ENCODE data around the gene CDK5RAP1. TPM values are rescaled to one million over a fixed set of nuclear protein-coding genes. Genes with fewer than 3 reads are reported as not detected.

Gene CDK5RAP1
- total RNA-seq, 1 donor from 2014 or later, result 42.0 TPM

DNA sequence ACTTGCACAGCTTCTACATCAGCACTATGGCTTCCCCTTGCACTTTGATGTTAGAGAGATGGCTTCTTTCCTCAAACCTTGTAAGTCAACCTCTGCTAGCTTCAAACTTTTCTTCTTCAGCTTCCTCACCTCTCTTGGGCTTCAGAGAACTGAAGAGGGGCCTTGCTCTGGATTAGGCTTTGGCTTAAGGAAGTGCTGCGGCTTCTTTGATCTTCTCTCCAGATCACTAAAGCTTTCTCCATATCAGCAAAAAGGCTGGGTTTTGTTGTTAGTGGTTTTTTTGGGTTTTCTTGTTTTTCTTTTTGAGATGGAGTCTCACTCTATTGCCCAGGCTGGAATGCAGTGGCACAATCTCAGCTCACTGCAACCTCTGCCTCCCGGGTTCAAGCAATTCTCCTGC lies 24.0 kb downstream of the CDK5RAP1 start:
- Histone ChIP-seq H2AFZ (replicated peaks) (no peak overlapping the region), H3K4me1 (no peaks in the 10 kb centered on the region), H3K27me3 (no peaks in the 10 kb centered on the region), H4K20me1 (ENCODE audit: low read depth) (no peaks in the 10 kb centered on the region), H3K27ac (no peak overlapping the region), H3K36me3 (no peaks in the 10 kb centered on the region), H3K4me3 (no peak overlapping the region), H3K4me2 (no peak overlapping the region), H3K79me2 (ENCODE audit: low read depth) (no peaks in the 10 kb centered on the region), H3F3A (ENCODE audit: low read depth) (no peaks in the 10 kb centered on the region), H3K9ac (no peak overlapping the region), H3K9me3 (ENCODE audit: low read depth) (no peaks in the 10 kb centered on the region)
- no peak overlapping the region for H3K4me3 Mint-ChIP-seq
- H3K27me3 Mint-ChIP-seq (ENCODE audit: insufficient read depth, low read depth), result peaks cover 2% of the 10 kb centered on the region
- no peak for DNase-seq (ENCODE audit: low spot score)
- H3K4me1 Mint-ChIP-seq, result no peaks in the 10 kb centered on the region
- no peaks in the 10 kb centered on the region for H3K9me3 Mint-ChIP-seq
- TF ChIP-seq CTCF (IDR thresholded peaks at IDR 0.05), result no peak
- no peak for TF ChIP-seq EZH2phosphoT487 (IDR thresholded peaks at IDR 0.05)
- TF ChIP-seq EZH2 (IDR thresholded peaks at IDR 0.05), result no peak
- no peak overlapping the region for H3K27ac Mint-ChIP-seq
- H3K36me3 Mint-ChIP-seq, result peaks cover 33% of the 10 kb centered on the region

- no peaks in the 10 kb centered on the region for H3K27me3 ChIP-seq
- Mint-ChIP-seq H3K9me3 (no peaks in the 10 kb centered on the region), H3K27me3 (ENCODE audit: insufficient read depth, low read depth) (peaks cover 2% of the 10 kb centered on the region), H3K27ac (no peak overlapping the region), H3K4me3 (no peak overlapping the region), H3K4me1 (no peaks in the 10 kb centered on the region), H3K36me3 (peaks cover 35% of the 10 kb centered on the region)
- H3K27ac ChIP-seq, result no peak overlapping the region
- no peaks in the 10 kb centered on the region for H3K9me3 ChIP-seq (ENCODE audit: low read depth)
- H3K79me2 ChIP-seq (ENCODE audit: low read depth), result no peaks in the 10 kb centered on the region
- DNase-seq (ENCODE audit: low spot score), result no peak
- H3K4me1 ChIP-seq, result no peaks in the 10 kb centered on the region
- TF ChIP-seq CTCF (IDR thresholded peaks at IDR 0.05), result no peak
- no peak for TF ChIP-seq EZH2 (IDR thresholded peaks at IDR 0.05)
- no peaks in the 10 kb centered on the region for H3F3A ChIP-seq (ENCODE audit: low read depth)
- H3K4me2 ChIP-seq, result no peak overlapping the region
- H2AFZ ChIP-seq (replicated peaks), result no peak overlapping the region
- H3K36me3 ChIP-seq, result no peaks in the 10 kb centered on the region
- H3K4me3 ChIP-seq, result no peak overlapping the region
- H4K20me1 ChIP-seq (ENCODE audit: low read depth), result no peaks in the 10 kb centered on the region
- no peak overlapping the region for H3K9ac ChIP-seq
These were observed 27.3 kb downstream of the CDK5RAP1 start for GRCh38 chr20:33373735-33374605.

GRCh38 chr20:33372993-33373441 lies 28.3 kb downstream of the CDK5RAP1 start:
- H3F3A ChIP-seq (ENCODE audit: low read depth), result no peaks in the 10 kb centered on the region
- DNase-seq (ENCODE audit: low spot score), result no peak
- H3K4me2 ChIP-seq, result no peak overlapping the region
- TF ChIP-seq EZH2 (IDR thresholded peaks at IDR 0.05), result no peak
- no peak overlapping the region for H3K27ac ChIP-seq
- no peak overlapping the region for H3K9ac ChIP-seq
- H3K4me3 Mint-ChIP-seq, result no peak overlapping the region
- H2AFZ ChIP-seq (replicated peaks), result no peak overlapping the region
- no peak overlapping the region for H3K27ac Mint-ChIP-seq
- H3K4me1 Mint-ChIP-seq, result no peaks in the 10 kb centered on the region
- H3K79me2 ChIP-seq (ENCODE audit: low read depth), result no peaks in the 10 kb centered on the region
- H3K9me3 ChIP-seq (ENCODE audit: low read depth), result no peaks in the 10 kb centered on the region
- H3K36me3 Mint-ChIP-seq, result peaks cover 26% of the 10 kb centered on the region
- no peaks in the 10 kb centered on the region for H3K27me3 ChIP-seq
- H4K20me1 ChIP-seq (ENCODE audit: low read depth), result no peaks in the 10 kb centered on the region
- H3K27me3 Mint-ChIP-seq (ENCODE audit: insufficient read depth, low read depth), result no peaks in the 10 kb centered on the region
- H3K4me3 ChIP-seq, result no peak overlapping the region
- H3K36me3 ChIP-seq, result no peaks in the 10 kb centered on the region
- H3K4me1 ChIP-seq, result no peaks in the 10 kb centered on the region
- H3K9me3 Mint-ChIP-seq, result no peaks in the 10 kb centered on the region

GRCh38 chr20:33370291-33370690 lies 31.0 kb downstream of the CDK5RAP1 start:
- H3K36me3 Mint-ChIP-seq, result peaks cover 20% of the 10 kb centered on the region
- H3K4me2 ChIP-seq, result no peak overlapping the region
- H3K4me1 ChIP-seq, result no peaks in the 10 kb centered on the region
- H3F3A ChIP-seq (ENCODE audit: low read depth), result no peaks in the 10 kb centered on the region
- peaks cover 6% of the 10 kb centered on the region for H3K36me3 ChIP-seq
- no peak overlapping the region for H3K4me3 Mint-ChIP-seq
- H3K27me3 ChIP-seq, result no peaks in the 10 kb centered on the region
- no peak overlapping the region for H2AFZ ChIP-seq (replicated peaks)
- TF ChIP-seq EZH2phosphoT487 (IDR thresholded peaks at IDR 0.05) (no peak), EZH2 (IDR thresholded peaks at IDR 0.05) (no peak), CTCF (IDR thresholded peaks at IDR 0.05) (no peak)
- no peak overlapping the region for H3K27ac Mint-ChIP-seq
- DNase-seq (ENCODE audit: low spot score), result no peak
- H3K27me3 Mint-ChIP-seq (ENCODE audit: insufficient read depth, low read depth), result no peaks in the 10 kb centered on the region
- no peaks in the 10 kb centered on the region for H3K9me3 Mint-ChIP-seq
- H3K4me3 ChIP-seq, result no peak overlapping the region
- H4K20me1 ChIP-seq (ENCODE audit: low read depth), result no peaks in the 10 kb centered on the region
- no peaks in the 10 kb centered on the region for H3K4me1 Mint-ChIP-seq
- H3K9ac ChIP-seq, result no peak overlapping the region
- no peak overlapping the region for H3K27ac ChIP-seq
- H3K9me3 ChIP-seq (ENCODE audit: low read depth), result no peaks in the 10 kb centered on the region
- no peaks in the 10 kb centered on the region for H3K79me2 ChIP-seq (ENCODE audit: low read depth)
